GM23248 (cell line): ENCODE data around the gene FAM9A.

Experiments used
- EZH2 ChIP-seq: fragments of 200-600 bp; sonication (generic); IDR thresholded peaks from 2 replicates; pipeline ENCODE4 v1.6.1; 2018; ENCODE audit warnings: antibody characterized with exemption, mild to moderate bottlenecking; ENCODE audit not compliant: insufficient read depth, poor library complexity, severe bottlenecking
- EZH2phosphoT487 ChIP-seq: fragments of 200-600 bp; sonication (generic); IDR thresholded peaks from 2 replicates; pipeline ENCODE4 v1.6.1; 2018; ENCODE audit warnings: antibody characterized with exemption, moderate library complexity, mild to moderate bottlenecking, low read depth; ENCODE audit not compliant: insufficient read depth

DNA sequence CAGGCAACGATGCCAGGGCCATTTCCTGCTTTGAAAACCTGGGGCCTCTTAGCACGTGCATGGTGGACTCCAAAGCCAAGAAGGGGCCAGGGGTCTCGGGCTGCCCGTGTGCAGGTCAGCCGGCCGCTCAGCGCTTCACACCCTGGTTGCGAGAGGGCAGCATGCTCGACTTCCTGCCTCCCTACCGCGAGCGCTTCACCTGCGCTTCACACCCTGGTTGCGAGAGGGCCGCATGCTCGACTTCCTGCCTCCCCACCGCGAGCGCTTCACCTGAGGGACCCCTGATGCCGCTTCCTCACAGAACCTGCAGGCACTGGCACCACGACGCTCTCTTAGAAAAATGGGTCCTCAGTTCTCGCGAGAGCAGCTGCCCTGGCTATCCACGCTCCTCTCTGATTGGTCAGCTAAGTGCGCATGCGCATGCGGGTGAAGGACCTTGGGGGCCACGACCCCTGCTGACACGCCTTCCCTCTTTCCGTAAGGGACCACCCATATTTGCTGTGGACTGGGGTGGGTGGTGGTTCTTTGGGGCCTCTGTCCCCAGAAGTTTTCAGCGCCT lies at the start of gene FAM9A:
- TF ChIP-seq EZH2 (no peak), EZH2phosphoT487 (no peak)
